GM12872 (cell line): ENCODE measurements around the gene INO80.

Source experiments
- TF ChIP-seq, protein P1 (sequence below): IDR thresholded peaks from 3 replicates; pipeline ENCODE4 v1.5.1; 2011; ENCODE audit warnings: low read depth, mild to moderate bottlenecking, low read length, moderate library complexity; ENCODE audit not compliant: insufficient read depth

The INO80 gene

DNA sequence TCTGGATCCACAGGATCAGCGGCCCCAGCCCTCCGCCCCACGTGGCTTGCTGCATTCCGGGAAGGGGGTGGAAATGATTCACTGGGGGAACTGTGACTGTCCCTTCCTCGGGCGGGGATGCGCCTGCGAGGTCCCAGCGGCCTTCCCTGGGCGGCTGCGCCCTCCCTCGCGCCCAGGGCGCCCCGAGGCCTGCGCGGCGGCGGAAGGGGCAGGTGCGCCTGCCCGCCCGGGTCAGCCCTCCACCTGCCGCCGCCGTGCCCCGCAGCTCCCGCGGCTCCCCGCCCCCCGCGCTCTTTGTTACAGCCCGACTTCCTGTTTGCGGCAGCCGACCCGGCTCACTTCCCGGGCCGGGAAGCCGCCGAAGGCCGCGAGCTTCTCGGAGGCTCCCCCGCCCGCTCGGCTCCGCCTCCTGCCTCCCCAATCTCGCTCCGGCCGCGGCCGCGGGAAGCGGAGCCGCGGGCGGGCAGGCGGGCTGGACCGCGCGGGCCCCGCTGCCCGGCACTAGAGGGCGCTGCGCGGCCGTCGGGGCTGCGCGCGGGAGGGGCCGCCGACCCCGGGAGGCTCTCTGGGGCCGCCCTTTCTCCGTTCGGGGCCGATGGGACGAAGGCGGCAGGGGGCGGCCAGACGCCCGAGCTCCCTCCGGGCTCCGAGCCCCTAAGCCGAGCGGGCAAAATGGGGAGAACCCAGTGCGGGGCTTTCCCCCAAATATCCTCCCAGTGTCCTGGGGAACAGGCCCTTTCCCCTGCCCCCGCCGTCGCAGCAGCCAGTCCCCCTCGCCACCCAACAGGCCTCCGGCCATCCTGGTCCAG lies 174.3 kb downstream of the INO80 start:
- TF ChIP-seq, protein P1, sequence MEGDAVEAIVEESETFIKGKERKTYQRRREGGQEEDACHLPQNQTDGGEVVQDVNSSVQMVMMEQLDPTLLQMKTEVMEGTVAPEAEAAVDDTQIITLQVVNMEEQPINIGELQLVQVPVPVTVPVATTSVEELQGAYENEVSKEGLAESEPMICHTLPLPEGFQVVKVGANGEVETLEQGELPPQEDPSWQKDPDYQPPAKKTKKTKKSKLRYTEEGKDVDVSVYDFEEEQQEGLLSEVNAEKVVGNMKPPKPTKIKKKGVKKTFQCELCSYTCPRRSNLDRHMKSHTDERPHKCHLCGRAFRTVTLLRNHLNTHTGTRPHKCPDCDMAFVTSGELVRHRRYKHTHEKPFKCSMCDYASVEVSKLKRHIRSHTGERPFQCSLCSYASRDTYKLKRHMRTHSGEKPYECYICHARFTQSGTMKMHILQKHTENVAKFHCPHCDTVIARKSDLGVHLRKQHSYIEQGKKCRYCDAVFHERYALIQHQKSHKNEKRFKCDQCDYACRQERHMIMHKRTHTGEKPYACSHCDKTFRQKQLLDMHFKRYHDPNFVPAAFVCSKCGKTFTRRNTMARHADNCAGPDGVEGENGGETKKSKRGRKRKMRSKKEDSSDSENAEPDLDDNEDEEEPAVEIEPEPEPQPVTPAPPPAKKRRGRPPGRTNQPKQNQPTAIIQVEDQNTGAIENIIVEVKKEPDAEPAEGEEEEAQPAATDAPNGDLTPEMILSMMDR, result peak; percentile 49; the same call in 1 of the 3 replicates

DNA sequence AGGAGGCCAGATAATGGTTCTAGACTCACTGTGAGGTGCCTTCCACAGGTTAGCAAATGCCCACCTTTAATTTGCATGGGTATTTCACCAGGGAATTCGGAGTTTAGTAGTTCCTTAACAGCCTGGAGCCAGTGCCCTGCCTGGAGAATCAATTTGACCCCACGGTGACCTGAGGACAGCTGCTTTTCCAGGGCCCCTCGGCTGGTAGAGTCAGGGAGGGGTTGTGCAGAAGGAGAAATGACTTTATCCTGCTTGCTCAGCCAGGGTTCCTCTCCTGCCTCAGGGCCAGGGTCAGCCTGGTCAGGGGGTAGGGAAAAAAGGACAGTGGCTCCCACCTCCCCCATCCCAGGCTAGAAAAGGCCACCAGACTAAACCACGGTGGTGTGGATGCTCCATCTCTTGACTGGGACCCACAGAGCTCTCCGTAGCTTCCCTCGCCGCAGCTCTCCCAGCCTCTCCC lies 175.0 kb downstream of the INO80 start:
- TF ChIP-seq, protein P1, result no peak

DNA sequence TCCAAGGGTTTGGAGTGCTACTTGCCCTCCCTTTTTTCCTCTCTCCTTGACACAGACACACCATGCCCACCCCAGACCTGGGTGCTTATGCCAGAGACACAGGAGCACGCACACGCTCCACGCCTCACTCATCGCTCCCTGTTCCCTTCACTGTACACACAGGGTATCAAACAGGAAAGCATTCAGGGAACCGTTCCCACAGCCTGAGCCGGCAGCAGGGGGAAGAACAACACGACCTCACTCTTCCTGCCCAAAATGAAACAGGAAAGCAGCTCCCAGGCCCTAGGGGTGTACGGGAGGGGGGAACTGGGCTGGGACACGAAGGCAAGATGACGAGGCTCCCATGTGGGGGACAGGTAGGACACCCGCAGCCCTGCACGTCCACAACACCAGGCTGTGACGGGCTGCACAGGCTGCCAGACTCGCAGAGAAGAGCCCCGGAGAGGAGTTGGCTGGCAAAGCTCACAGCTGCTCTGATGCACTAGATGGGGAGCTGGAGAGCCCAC lies 175.7 kb downstream of the INO80 start:
- TF ChIP-seq, protein P1, result no peak

DNA sequence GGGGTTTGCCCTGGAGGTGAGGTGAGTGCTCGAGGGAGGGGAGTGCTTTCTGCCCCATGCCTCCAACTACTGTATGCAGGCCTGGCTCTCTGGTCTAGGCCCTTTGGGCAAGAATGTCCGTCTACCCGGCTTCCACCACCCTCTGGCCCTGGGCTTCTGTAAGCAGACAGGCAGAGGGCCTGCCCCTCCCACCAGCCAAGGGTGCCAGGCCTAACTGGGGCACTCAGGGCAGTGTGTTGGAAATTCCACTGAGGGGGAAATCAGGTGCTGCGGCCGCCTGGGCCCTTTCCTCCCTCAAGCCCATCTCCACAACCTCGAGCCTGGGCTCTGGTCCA lies 177.6 kb downstream of the INO80 start:
- TF ChIP-seq, protein P1, result no peak

DNA sequence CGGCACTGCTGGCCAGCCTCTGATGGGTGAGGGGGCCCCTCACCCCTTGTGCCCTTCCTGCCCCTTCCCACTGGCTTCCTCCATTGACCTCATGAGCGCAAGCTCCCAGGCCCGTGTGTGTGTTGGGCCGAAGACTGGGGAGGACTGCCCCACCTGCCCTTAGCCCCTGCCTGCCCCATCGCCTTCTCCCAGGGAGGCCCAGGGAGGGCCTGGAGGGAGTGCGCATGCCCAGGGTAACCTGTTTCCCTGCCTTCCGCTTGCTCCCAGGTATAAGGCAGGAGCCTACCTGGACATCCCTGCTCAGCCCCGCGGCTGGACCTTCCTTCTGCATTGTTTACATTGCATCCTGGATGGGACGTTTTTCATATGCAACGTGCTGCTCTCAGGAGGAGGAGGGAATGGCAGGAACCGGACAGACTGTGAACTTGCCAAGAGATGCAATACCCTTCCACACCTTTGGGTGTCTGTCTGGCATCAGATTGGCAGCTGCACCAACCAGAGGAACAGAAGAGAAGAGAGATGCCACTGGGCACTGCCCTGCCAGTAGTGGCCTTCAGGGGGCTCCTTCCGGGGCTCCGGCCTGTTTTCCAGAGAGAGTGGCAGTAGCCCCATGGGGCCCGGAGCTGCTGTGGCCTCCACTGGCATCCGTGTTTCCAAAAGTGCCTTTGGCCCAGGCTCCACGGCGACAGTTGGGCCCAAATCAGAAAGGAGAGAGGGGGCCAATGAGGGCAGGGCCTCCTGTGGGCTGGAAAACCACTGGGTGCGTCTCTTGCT lies 178.1 kb downstream of the INO80 start:
- TF ChIP-seq, protein P1, result peak; percentile 56

DNA sequence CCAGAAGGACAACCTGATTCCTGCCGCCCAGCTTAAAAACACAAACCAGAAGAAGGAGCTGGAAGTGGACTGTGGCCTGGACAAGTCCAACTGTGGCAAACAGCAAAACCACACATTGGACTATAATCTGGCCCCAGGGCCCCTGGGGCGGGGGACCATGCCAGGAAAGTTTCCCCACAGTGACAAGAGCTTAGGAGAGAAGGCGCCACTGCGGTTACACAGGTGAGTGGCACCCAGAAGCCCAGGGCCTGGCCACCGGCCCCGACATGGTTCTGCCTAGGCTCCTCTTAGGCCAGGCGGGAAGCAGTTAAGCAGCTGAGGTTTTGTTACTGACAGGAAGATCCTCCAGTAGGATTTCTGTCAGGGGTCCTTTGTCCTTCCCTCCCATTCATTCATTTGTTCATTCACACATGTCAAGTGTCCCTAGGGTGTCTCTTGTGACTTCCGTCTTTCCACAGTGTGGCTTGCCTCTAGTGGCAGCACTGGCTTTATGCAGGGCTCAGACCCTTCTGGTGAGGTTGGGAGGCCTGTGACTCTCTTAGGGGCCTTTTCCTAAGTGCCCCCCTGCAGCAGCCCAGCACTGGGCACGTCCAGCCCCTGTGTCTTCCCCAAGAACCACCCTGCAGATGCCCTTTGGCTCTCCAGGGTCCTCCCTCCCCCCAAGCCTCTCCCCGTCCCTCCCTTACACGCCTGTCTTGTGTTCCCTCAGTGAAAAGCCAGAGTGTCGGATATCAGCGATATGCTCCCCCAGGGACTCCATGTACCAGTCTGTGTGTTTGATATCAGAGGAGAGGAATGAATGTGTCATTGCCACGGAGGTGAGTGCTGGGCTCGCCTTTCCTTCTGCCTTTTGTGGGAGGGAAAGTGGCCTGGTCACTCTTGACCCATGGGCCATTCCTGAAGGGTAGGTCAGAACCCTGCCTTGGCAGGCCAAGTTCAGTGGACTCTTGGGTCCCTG lies 179.1 kb downstream of the INO80 start:
- TF ChIP-seq, protein P1, result peak; percentile 49; the same call in 2 of the 3 replicates
